SK-N-SH (cell line): ENCODE data around the gene P2RY14. TPM values are rescaled to one million over a fixed set of nuclear protein-coding genes. Genes with fewer than 3 reads are reported as not detected.

Source experiments
- CTCF ChIA-PET: fragments of 300-600, 350-600 bp; formaldehyde crosslinking; extraction: SDS; loops from one replicate; lab custom pipeline; 2021; lab: Yijun Ruan, JAX
- POLR2A ChIA-PET: fragments of 350-600 bp; sonication (Branson Sonifier 250); formaldehyde crosslinking; extraction: SDS; loops from one replicate; lab custom pipeline; 2020; ENCODE audit warnings: antibody characterized with exemption, inconsistent platforms; lab: Yijun Ruan, JAX
- DNase-seq: peaks from one replicate; pipeline ENCODE4 v3.0.0; 2012
- H2AFZ ChIP-seq: fragments of 200-600 bp; sonication (generic); 2 replicates; pipeline ENCODE4 v1.8.1; 2016; ENCODE audit warnings: antibody characterized with exemption, mild to moderate bottlenecking, low read depth
- H3F3A ChIP-seq: fragments of 200-600 bp; sonication (generic); replicated peaks from 2 replicates; pipeline ENCODE3; 2016; ENCODE audit warnings: antibody characterized with exemption, mild to moderate bottlenecking; ENCODE audit not compliant: insufficient read depth
- H3K27ac ChIP-seq, 2 experiments: fragments of 200-500 bp in 1 of 2; fragments of 200-600 bp in 1 of 2; sonication (Bioruptor generic) in 1 of 2; sonication (generic), shearing (Covaris generic) in 1 of 2; 2 replicates each; pipeline versions ENCODE4 v1.5.1 to v1.6.1; 2014 to 2016; ENCODE audit warnings: low read depth in 2 of 2, inconsistent platforms in 1 of 2, low read length in 1 of 2, mild to moderate bottlenecking in 1 of 2, mixed read lengths in 1 of 2
- H3K27me3 ChIP-seq: fragments of 200-600 bp; sonication (generic), shearing (Covaris generic); 2 replicates; pipeline ENCODE4 v1.6.1; 2016; ENCODE audit warnings: mixed run types; ENCODE audit not compliant: insufficient read depth
- H3K36me3 ChIP-seq, 2 experiments: fragments of 200-500 bp in 1 of 2; fragments of 200-600 bp in 1 of 2; sonication (Bioruptor generic) in 1 of 2; sonication (generic) in 1 of 2; replicated peaks in 1 of 2; 2 replicates each; pipeline versions ENCODE3 to v1.5.1; 2014 to 2016; ENCODE audit warnings: low read length in 1 of 2, mild to moderate bottlenecking in 1 of 2; ENCODE audit not compliant: insufficient read depth in 2 of 2, control insufficient read depth in 1 of 2
- H3K4me1 ChIP-seq, 2 experiments: fragments of 200-500 bp in 1 of 2; fragments of 200-600 bp in 1 of 2; sonication (Bioruptor generic) in 1 of 2; sonication (generic), shearing (Covaris generic) in 1 of 2; 2 replicates each; pipeline versions ENCODE4 v1.5.1 to v1.6.1; 2014 to 2016; ENCODE audit warnings: low read depth in 1 of 2, low read length in 1 of 2, mixed run types in 1 of 2; ENCODE audit not compliant: insufficient read depth in 2 of 2, control insufficient read depth in 1 of 2
- H3K4me2 ChIP-seq: fragments of 200-600 bp; sonication (generic), shearing (Covaris generic); 2 replicates; pipeline ENCODE4 v1.6.1; 2017; ENCODE audit warnings: mixed run types
- H3K4me3 ChIP-seq, 2 experiments: fragments of 200-500 bp in 1 of 2; fragments of 200-600 bp in 1 of 2; sonication (Bioruptor generic) in 1 of 2; sonication (generic), shearing (Covaris generic) in 1 of 2; 2 replicates each; pipeline versions ENCODE4 v1.5.1 to v1.8.1; 2014 to 2016; ENCODE audit warnings: low read depth in 2 of 2, inconsistent platforms in 1 of 2, low read length in 1 of 2, mild to moderate bottlenecking in 1 of 2, mixed read lengths in 1 of 2, moderate library complexity in 1 of 2
- H3K79me2 ChIP-seq: fragments of 200-600 bp; sonication (generic); 2 replicates; pipeline ENCODE4 v1.8.1; 2017; ENCODE audit warnings: mild to moderate bottlenecking; ENCODE audit not compliant: insufficient read depth
- H3K9ac ChIP-seq: fragments of 200-600 bp; sonication (generic); 2 replicates; pipeline ENCODE4 v1.6.1; 2017; ENCODE audit warnings: mixed run types
- H3K9me2 ChIP-seq: fragments of 200-600 bp; sonication (generic); 2 replicates; pipeline ENCODE4 v1.6.1; 2017; ENCODE audit warnings: mixed run types
- H3K9me3 ChIP-seq: fragments of 200-600 bp; sonication (generic); 2 replicates; pipeline ENCODE4 v1.6.1; 2017; ENCODE audit warnings: mixed run types, mild to moderate bottlenecking, moderate library complexity
- H4K20me1 ChIP-seq: fragments of 200-600 bp; sonication (generic); 2 replicates; pipeline ENCODE4 v1.6.1; 2017; ENCODE audit warnings: mild to moderate bottlenecking, mixed run types; ENCODE audit not compliant: insufficient read depth
- CHD2 ChIP-seq: fragments of 150-350 bp; IDR thresholded peaks from 2 replicates; pipeline ENCODE4 v1.6.1; 2018; ENCODE audit warnings: low read length; ENCODE audit not compliant: partially characterized antibody
- EP300 ChIP-seq, 2 experiments: IDR thresholded peaks; 2 replicates each; pipeline versions ENCODE4 v1.4.0 to v1.6.1; 2012; ENCODE audit warnings: borderline replicate concordance in 1 of 2, low read depth in 1 of 2, low read length in 1 of 2
- FOSL2 ChIP-seq: IDR thresholded peaks from 2 replicates; pipeline ENCODE4 v1.4.0; 2012; ENCODE audit warnings: low read depth, mild to moderate bottlenecking, moderate library complexity, borderline replicate concordance
- FOXM1 ChIP-seq: IDR thresholded peaks from 2 replicates; pipeline ENCODE4 v1.4.0; 2012; ENCODE audit warnings: low read depth, mild to moderate bottlenecking
- GATA2 ChIP-seq: sonication (generic); formaldehyde crosslinking; IDR thresholded peaks from 2 replicates; pipeline ENCODE4 v1.5.0; 2020; ENCODE audit warnings: mild to moderate bottlenecking, missing genetic modification reagents
- IRF3 ChIP-seq: fragments of 150-350 bp; IDR thresholded peaks from 2 replicates; pipeline ENCODE4 v1.6.1; 2016; ENCODE audit warnings: mild to moderate bottlenecking, low read depth, low read length
- JUND ChIP-seq: IDR thresholded peaks from 2 replicates; pipeline ENCODE4 v1.4.0; 2012
- MAX ChIP-seq: IDR thresholded peaks from 2 replicates; pipeline ENCODE4 v1.4.0; 2012; ENCODE audit warnings: low read depth
- MXI1 ChIP-seq: IDR thresholded peaks from 2 replicates; pipeline ENCODE4 v1.6.1; 2012; ENCODE audit warnings: mild to moderate bottlenecking, low read depth, low read length, improper control_type of control experiment
- PBX3 ChIP-seq: IDR thresholded peaks from 2 replicates; pipeline ENCODE4; 2012
- POLR2AphosphoS5 ChIP-seq: IDR thresholded peaks from 2 replicates; pipeline ENCODE4 v1.6.1; 2012; ENCODE audit warnings: low read depth, low read length
- TCF12 ChIP-seq: IDR thresholded peaks from 2 replicates; pipeline ENCODE4 v1.4.0; 2012
- TEAD4 ChIP-seq: IDR thresholded peaks from 2 replicates; pipeline ENCODE4 v1.4.0; 2012; ENCODE audit warnings: mild to moderate bottlenecking, borderline replicate concordance; ENCODE audit not compliant: insufficient read depth
- USF2 ChIP-seq: fragments of 150-350 bp; IDR thresholded peaks from 2 replicates; pipeline ENCODE4 v1.6.1; 2017; ENCODE audit warnings: antibody characterized with exemption, low read length, low read depth, borderline replicate concordance
- WGBS: methylation state at CpG from one replicate; pipeline ENCODE4 v1.1.6; 2017; ENCODE audit warnings: low lambda C conversion rate; 5-methylcytosine and 5-hydroxymethylcytosine counted together
- polyA plus RNA-seq, 3 experiments: library from polyadenylated mRNA; depleted of rRNA; stranded (reverse); fragments of >200 nt; gene quantifications; 2 replicates each; pipeline ENCODE4 v1.2.3, GENCODE V29; 2012

Gene P2RY14
- polyA plus RNA-seq, 1 of the 3 experiments (the other 2 are of a cell fraction), result not detected

GRCh38 chr3:151307583-151308488, 29.5 kb upstream of the P2RY14 start:
- no peaks in the 10 kb centered on the region for H3K79me2 ChIP-seq
- no peaks in the 10 kb centered on the region for H3K9me2 ChIP-seq
- H3K27me3 ChIP-seq, result no peaks in the 10 kb centered on the region; the same call in 1 of the 2 replicates
- DNase-seq, result no peak
- no peaks in the 10 kb centered on the region for H3K9me3 ChIP-seq
- no peak overlapping the region for H3K4me2 ChIP-seq
- no peak overlapping the region for H2AFZ ChIP-seq
- no peak overlapping the region for H3K9ac ChIP-seq
- H4K20me1 ChIP-seq, result no peaks in the 10 kb centered on the region
- no peak overlapping the region for H3K4me3 ChIP-seq
- POLR2A ChIA-PET, result interaction anchor here (0.7 kb wide), 1 partner anchor 18 kb away, joined by 3 read pairs; no protein-coding TSS in a partner anchor
- H3F3A ChIP-seq, result peaks cover 18% of the 10 kb centered on the region
- TF ChIP-seq GATA2 (CRISPR knock-in tag) (no peak), TCF12 (0 out of 2 replicates have a peak, but pooled peaks have one; percentile 16), CHD2 (no peak), JUND (peak; percentile 21; the same call in 1 of the 2 replicates), MXI1 (no peak), FOXM1 (no peak), EP300 (IDR thresholded peaks at IDR 0.05; ENCODE audit: borderline replicate concordance in 1 of 2, low read depth in 1 of 2, low read length in 1 of 2) (0 out of 4 replicates have a peak, but pooled peaks of 1 of the 2 experiments have one; percentile 22), POLR2AphosphoS5 (no peak), PBX3 (no peak), FOSL2 (peak; percentile 40; the same call in 1 of the 2 replicates), USF2 (no peak), TEAD4 (no peak), IRF3 (no peak), MAX (no peak)
- TF ChIP-seq, all 33 proteins: peak for 4
- peaks cover 0 to 13% of the 10 kb centered on the region in 2 experiments; a peak in 2 of 4 replicates for H3K4me1 ChIP-seq
- CTCF ChIA-PET, result interaction anchor here (0.9 to 1.3 kb wide), 2 partner anchors 20 to 25 kb away, joined by 3 to 5 read pairs; no protein-coding TSS in a partner anchor
- no peak overlapping the region; a peak in 1 of 4 replicates for H3K27ac ChIP-seq
- 85% methylated on average over 1 of the region's 1 CpG for WGBS
- H3K36me3 ChIP-seq, result no peaks in the 10 kb centered on the region
